Caki2 (cell line): ENCODE measurements around the gene PLEKHN1. TPM values are rescaled to one million over a fixed set of nuclear protein-coding genes. Genes with fewer than 3 reads are reported as not detected.
"Not testable (repeated sequence)": the region's sequence is repeated elsewhere in the genome, so short reads cannot be mapped to it uniquely, and the experiment has no call there.

Source experiments
- DNase-seq: peaks from one replicate; pipeline ENCODE4 v3.0.0-alpha.2; 2015; ENCODE audit warnings: low read depth
- in situ Hi-C: cut with HindIII; loops from 2 replicates; pipeline ENCODE4 v1.10.0; 2016; ENCODE audit warnings: low sequenced_read_pairs, low pct_unique_long_range_greater_than_20kb, mixed read lengths
- total RNA-seq: library from RNA; depleted of rRNA; stranded (reverse); fragments of >200 nt; shearing (Covaris generic); gene quantifications from 2 replicates; pipeline ENCODE4 v1.2.3, GENCODE V29; 2014; ENCODE audit warnings: low replicate concordance

PLEKHN1 gene
- total RNA-seq, 1 experiment from 2014 or later: 2.3 TPM

GRCh38 chr1:1012736-1013104, 46.4 kb downstream of the PLEKHN1 start:
- in situ Hi-C loops: not testable (repeated sequence)

GRCh38 chr1:1013105-1013921, 47.0 kb downstream of the PLEKHN1 start, which contains the start of gene ISG15:
ISG15 (plus strand) TSS chr1:1013497; CDS start chr1:1013574, 77 bp downstream.
- in situ Hi-C loops: no loop called here
- peak; percentile 76 for DNase-seq

More at GRCh38 chr1:1012736-1013104, 46.4 kb downstream of the PLEKHN1 start:
- not testable (repeated sequence) for DNase-seq

GRCh38 chr1:1013922-1014648, 47.8 kb downstream of the PLEKHN1 start:
- in situ Hi-C loops: no loop called here
- no peak for DNase-seq

GRCh38 chr1:1014799-1015681, 48.8 kb downstream of the PLEKHN1 start:
- in situ Hi-C loops: no loop called here
- peak; percentile 19 for DNase-seq

GRCh38 chr1:1017397-1018320, 51.4 kb downstream of the PLEKHN1 start:
- in situ Hi-C loops: not testable (repeated sequence)
- peak; percentile 53 for DNase-seq

GRCh38 chr1:1018321-1018685, 52.0 kb downstream of the PLEKHN1 start:
- in situ Hi-C loops, DNase-seq: not testable (repeated sequence)

GRCh38 chr1:1019122-1019999, 53.1 kb downstream of the PLEKHN1 start:
- in situ Hi-C loops: no loop called here
- DNase-seq: peak; percentile 88

GRCh38 chr1:1020000-1020404, 53.7 kb downstream of the PLEKHN1 start, which contains the start of gene AGRN:
AGRN (plus strand) TSS chr1:1020120; CDS start chr1:1020173, 53 bp downstream.
- DNase-seq: peak; percentile 45
- in situ Hi-C loops: no loop called here

GRCh38 chr1:1020415-1021009, 54.2 kb downstream of the PLEKHN1 start:
- in situ Hi-C loops: no loop called here
- no peak for DNase-seq

- DNase-seq: peak; percentile 82
- in situ Hi-C loops: no loop called here
Measured at GRCh38 chr1:1021010-1021919, 55.0 kb downstream of the PLEKHN1 start.

GRCh38 chr1:1021920-1022259, 55.6 kb downstream of the PLEKHN1 start:
- in situ Hi-C loops: no loop called here

GRCh38 chr1:1022302-1023009, 56.2 kb downstream of the PLEKHN1 start:
- in situ Hi-C loops: no loop called here
- DNase-seq: no peak

More at GRCh38 chr1:1021920-1022259, 55.6 kb downstream of the PLEKHN1 start:
- DNase-seq: no peak

- DNase-seq: no peak
- in situ Hi-C loops: no loop called here
Measured at GRCh38 chr1:1023700-1024099, 57.4 kb downstream of the PLEKHN1 start.

GRCh38 chr1:1024149-1024770, 58.0 kb downstream of the PLEKHN1 start:
- in situ Hi-C loops: no loop called here
- no peak for DNase-seq
